HG02623 (cell line): ENCODE results near the gene MEGF11.

Source experiments
- ATAC-seq: cut with Tn5 transposase; IDR thresholded peaks from one replicate; pipeline ENCODE4 v1.9.1; 2021; ENCODE audit warnings: moderate library complexity; ENCODE audit not compliant: unreplicated experiment

MEGF11 gene

DNA sequence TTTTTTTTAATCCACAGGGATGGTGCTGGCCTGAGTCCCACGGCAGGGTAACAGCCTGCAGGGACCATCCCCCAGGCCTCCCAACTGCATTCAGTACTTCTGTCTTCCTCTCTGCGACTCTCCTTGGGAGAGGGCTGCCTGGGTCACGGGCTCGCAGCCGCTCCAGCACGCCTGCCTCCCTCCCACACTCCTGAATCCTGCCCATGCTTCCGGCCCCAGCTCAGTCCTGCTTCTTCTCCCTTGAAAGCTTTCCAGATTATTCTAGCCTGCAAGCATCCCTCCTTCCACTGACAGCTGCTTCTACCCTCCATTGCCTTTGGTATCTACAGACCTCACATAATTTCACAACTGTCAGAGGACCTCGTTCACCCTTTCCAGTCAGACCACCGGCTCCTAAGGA lies 32.4 kb downstream of the MEGF11 start:
- no peak for ATAC-seq

DNA sequence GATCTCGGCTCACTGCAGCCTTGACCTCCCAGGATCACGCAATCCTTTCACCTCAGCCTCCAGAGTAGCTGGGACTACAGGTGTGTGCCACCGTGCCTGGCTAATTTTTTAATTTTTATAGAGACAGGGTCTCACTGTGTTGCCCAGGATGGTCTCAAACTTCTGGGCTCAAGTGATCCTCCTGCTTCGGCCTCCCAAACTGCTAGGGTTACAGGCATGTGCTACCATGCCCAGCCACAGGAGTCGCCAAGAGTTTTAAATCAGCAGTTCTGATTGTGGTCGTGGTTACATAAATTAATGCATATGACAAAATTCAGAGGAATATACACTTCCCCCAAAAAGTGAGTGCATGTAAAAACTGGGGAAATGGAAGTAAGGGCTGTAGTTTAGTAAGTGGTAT lies 32.9 kb downstream of the MEGF11 start:
- no peak for ATAC-seq

DNA sequence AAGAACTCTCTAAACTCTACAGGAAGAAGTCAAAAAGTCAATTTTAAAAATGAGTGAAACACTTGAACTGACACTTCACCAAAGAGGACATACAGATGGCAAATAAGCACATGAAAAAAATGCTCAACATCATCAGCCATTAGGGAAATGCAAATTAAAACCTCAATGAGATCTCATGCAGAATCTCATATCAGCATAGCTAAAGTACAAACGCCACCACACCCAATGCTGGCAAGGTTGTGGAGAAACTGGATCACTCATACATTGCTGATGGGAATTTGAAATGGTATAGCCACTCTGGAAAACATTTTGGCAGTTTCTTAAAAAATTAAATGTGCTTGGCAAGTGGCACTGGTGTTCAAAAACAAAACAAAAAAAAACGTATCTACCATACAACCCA lies 34.2 kb downstream of the MEGF11 start:
- ATAC-seq = no peak

DNA sequence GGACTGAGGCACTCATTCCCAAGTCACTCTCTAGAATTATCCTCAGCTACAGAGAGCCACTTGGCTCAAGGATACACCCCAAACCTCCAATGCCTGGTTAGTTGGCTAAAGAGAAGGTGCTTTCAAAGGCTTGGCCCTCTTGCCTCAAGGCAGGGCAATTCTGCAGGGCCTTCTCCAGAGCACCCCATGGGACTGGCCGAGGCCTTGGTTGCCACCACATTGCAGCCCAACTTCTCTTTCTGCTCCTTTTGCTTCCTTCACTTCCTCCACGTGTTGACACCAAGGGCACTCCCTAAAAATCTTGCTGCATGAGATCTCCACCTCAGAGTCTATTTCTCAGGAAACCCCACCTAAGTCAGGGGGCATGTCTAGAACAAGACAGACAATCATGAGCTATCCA lies 36.7 kb downstream of the MEGF11 start:
- ATAC-seq = no peak

DNA sequence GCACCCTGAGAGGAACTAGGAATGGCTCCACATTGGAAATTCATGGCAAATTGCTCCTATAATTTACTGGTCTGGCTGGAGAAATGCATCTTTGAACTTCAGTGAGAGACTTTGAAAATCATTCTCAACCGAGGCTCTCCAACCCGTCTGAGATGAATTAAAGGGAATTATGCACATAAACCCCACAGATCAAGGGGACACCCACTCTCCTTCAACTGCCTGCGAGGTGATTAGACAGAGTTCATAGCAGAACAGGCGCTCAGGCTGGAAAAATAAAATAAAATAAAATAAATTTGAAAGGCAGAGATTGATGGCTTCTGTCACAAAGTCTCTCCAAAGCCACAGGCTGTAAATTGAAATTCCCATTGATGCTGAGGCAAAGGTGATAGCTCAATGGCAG lies 37.7 kb downstream of the MEGF11 start:
- ATAC-seq = no peak

DNA sequence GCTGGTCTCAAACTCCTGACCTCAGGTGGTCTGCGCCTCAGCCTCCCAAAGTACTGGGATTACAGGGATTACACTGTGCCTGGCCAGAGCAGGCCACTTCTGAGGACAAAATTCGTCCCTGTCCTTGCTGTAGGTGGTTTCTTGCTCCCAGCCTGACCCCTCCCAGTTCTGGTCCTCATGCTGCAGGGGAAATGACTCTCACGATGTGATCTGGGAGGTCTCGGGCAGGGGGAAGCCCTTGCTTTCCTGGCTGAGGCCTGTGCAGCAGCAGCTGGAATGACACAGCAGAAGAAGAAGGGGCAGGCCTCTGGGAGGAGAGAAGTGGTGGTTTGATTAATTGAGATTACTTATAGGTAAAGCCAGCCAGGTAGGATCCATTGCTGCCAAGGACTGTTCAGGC lies 39.3 kb downstream of the MEGF11 start:
- no peak for ATAC-seq

DNA sequence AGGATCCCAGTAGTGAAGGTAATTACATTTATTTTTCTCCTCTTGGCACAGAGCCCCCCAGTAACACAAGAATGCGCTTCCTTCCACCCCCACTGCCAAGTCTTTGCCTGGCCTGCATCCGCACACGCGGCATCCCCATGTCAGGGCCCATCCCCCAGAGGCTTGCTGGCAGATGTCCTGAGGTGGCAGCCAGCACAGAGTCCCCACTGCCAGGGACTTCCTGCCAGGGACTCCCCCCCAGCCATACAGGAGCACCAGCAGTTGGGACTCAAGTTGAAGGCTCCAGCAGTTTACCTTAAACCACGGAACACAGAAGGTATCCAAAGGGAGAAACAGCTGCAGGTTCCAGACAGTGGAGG lies 41.0 kb downstream of the MEGF11 start:
- no peak for ATAC-seq

DNA sequence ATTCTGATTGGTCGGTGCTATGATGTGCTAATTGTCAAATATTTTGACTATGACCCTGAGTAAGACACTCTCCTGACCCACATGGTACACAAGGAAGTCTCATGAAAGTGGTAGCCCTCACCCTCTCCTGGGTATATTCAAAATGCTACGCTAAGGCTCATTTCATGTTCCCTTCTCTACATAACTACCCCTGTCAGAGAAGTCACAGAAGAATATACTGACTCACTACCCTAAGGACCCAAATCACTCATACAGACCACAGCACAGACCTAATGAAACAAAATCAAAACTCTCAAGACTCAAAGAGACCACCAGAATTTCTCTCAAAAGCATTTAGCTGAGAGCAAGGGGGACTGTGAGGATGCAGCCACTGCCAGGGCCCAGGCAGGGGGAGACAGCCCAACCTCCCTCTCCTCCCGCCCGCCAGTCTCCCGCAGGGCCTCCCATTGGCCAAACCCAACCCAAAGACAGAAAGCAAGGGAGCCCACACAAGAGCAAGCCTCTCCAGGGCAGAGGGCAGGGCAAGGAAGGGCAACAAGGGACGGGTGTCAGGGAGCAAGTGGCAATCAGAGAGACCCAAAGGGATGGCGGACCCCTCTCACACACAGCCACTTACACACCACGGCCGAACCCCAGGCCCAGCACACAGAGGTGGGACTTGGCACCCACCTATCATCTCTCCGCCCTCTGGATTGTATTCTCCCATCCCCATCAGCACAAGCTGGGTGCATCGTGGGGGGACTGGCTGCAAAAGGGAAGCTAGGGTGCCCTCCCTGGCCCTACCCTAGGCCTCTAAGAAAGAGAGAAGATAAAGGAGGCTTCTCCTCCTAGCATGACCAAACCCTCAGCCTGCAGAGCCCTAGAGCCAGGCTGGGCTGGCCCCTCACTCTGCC lies 41.6 kb downstream of the MEGF11 start:
- no peak for ATAC-seq

DNA sequence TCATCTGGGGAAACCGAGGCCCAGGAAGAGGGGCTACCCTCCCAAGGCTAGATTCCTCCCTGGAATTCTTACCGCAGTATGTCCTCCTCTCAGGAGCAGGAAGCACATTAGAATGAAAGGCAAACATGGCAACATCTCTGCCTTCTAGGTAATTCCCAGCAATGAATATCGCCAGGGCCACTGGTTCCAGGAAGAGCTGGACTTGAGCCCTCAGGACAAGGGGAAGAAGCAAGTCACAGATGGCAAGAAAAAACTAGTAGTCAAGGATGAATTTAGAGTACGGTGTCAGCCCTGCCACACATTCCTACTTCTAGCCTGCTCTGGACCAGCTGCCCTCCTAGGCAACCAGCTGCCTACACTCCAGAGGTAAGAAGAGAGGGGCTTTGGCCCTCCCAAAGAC lies 42.9 kb downstream of the MEGF11 start:
- no peak for ATAC-seq

DNA sequence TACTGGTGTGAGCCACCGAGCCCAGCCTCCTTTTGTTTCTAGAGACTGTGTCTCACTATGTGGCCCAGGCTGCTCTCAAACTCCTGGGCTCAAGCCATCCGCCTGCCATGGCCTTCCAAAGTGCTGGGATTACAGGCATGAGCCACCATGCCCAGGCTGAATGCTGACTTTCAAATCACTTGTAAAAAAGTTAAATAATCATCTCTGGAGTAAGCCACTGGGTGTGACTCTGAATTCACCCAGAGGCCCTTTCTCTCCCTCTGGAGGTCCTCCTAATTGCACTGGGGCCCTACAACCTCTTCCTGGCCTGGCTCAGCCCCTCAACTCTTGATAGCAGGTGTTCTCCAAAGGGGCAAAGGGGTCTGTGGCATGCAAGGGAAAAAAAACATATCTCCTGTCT lies 54.8 kb downstream of the MEGF11 start:
- no peak for ATAC-seq

DNA sequence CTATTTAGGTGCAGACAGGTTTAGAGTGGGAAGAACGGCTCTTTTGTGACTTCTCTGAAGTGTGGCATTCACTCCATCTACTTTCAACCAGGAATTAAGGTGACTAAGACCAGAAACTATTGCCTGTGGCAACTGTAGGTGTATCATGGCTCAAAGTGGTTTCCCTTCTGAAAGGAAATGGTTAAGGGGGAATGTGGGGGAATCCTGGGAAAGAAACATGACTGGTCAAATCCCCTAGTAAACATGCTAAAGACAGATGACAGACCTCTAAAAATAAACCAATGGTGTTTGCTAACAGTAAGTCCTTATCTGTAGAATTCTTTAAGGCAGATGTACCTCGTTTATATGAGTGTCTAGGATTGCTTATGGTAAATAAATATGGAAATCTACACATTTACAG lies 56.9 kb downstream of the MEGF11 start:
- no peak for ATAC-seq

DNA sequence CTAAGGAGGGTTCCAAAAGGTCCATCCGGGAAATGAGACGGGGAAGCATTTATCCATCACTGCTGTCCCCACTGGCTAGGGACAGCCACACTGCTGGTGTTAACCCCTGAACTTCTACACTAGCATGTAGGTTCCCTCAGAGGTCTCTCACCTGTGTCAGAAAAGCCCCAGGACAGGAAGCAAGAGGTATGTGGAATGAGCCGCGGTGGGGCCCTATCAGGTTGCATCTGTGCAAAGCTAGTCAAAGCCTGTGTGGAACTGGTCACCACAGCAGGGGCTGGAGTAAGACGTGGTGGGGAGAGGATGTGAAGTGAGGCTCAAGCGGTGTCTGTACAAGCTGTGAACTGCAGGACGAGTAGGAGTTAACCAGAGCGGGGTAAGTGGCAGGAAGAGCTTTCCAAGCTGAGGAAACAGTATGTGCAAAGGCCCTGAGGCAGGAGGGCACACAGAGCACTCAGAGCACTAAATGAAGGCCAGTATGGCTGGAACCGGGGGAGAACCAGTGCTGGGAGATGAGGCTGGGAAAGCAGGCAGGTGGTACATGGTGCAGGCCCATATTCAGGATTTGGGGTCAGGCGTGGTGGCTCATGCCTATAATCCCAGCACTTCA lies 57.8 kb downstream of the MEGF11 start:
- no peak for ATAC-seq

DNA sequence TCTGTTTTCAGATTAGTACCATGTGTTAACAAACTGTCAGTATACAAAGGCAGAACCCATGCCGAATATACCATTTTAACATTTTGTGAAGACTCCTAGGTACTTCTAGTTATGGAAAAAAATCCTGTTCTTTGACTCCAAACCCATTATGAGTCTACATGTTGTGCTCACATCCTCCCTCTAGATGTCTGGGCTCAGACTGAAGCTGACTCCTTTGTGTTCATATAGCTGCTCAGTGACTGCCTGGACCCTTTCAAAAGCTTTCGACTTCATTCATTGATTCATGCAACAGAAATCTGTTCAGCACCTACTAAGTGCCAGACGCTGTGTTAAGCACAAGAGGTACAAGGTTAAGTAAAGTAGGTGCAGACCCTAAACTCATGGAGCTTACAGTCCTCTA lies 60.5 kb downstream of the MEGF11 start:
- no peak for ATAC-seq

DNA sequence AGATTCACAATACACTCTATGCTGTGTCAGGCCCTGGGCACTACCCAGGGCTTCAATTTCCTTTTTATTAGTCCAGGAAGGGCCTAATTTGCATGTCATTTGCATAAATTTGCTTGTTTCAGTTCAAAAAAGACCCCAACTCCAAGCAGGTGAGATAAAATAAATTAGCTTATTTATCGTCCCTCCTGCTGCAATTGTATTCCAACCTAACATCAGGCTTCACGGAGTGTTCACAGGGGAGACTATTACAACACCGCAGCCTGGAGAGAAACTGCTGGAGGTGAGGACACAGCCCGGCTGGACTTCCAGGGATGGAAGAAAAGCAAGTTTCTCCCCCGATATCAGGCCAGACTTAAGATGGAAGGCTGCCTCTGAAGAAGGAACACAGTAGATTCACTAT lies 62.8 kb downstream of the MEGF11 start:
- ATAC-seq = no peak

DNA sequence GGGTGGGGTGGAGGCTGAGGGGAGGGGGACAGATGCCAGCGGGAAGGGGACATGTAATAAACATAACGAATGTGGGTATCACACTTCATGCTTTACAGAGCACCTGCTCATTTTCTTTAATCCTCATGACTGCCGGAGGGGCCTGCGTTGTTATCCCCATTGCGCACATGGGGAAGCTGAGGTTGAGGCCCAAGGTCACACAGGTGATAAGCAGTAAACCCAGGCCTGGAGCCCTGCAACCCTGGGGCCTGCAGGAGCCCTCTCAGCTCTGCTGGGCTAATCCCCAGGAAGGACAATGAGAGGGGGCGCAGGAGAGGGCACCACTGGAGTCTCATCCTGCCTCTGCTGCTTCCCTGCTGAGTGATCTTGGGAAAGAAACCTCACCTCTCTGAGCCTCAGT lies 64.3 kb downstream of the MEGF11 start:
- ATAC-seq = no peak

DNA sequence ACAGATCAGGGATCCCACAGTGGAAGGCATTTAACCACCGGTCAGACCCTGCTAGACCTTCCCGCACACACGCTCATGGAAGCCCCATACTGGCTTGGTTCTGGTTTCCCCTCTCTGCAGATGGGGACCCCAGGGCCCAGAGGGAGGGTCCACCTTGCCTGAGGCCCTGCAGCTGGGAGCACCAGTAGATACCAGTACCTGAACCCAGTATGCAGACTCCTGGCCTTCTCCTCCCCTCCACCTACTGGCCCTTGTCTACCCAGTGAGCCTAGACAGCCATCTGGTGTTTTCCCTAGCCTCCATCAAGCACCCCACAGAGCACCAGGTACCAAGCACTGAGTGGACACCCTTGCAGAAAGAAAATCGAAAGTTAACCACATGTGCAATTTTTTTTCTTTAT lies 65.1 kb downstream of the MEGF11 start:
- no peak for ATAC-seq

DNA sequence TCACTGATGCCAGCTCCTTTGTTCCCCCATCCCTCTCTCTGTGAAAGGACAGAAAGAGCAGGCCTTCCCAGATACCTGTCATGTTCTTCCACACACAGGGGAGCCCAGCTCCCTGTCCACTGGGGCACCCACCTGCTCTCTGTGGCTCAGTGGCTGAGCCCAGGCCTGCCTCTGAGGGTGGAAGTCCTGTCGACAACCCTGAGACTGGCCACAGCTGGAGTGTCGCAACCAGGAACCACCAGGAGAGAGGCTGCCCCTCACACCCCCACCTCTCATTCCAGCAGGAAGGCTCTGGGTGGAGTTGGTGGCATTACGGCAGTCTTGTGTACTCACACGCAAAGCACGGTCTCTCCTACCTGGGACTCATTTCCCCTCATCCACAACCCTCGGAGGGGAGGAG lies 66.3 kb downstream of the MEGF11 start:
- ATAC-seq = no peak

DNA sequence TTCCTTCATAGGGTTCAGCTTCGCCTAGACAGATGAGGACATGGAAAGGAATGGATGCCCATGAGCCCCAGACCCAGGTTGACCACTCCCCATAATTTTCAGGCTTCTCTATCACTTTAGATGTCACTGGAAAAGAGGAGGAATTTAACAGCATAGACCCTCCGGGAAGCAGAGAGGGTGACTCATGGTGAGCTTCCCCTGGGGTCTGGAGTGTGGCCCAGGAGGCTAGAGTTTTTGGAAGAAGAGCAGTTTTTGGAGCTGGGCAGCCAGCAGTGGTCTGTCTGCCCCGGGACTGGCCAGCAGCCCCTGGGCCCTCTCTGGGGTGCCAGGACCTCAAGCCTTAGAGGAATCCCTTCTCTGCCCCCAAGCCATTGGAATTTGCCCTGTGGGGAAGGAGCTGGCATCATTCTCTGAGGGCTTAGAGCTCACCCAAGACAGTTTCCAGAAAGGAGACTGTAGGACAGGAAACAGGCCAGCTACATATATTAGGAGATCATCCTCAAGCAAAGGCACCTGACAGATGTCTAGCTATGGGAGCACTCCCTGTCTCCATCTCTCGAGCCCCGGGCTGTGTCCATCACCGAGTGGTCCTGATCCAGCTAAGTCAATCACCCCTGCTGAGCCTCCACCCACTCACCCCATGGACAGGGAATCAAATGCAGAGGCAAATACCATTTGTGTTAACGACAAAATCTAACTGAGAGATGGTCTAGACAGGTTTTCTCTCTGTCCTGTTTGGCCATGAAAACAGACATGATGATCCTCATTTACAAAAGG lies 67.3 kb downstream of the MEGF11 start:
- no peak for ATAC-seq

DNA sequence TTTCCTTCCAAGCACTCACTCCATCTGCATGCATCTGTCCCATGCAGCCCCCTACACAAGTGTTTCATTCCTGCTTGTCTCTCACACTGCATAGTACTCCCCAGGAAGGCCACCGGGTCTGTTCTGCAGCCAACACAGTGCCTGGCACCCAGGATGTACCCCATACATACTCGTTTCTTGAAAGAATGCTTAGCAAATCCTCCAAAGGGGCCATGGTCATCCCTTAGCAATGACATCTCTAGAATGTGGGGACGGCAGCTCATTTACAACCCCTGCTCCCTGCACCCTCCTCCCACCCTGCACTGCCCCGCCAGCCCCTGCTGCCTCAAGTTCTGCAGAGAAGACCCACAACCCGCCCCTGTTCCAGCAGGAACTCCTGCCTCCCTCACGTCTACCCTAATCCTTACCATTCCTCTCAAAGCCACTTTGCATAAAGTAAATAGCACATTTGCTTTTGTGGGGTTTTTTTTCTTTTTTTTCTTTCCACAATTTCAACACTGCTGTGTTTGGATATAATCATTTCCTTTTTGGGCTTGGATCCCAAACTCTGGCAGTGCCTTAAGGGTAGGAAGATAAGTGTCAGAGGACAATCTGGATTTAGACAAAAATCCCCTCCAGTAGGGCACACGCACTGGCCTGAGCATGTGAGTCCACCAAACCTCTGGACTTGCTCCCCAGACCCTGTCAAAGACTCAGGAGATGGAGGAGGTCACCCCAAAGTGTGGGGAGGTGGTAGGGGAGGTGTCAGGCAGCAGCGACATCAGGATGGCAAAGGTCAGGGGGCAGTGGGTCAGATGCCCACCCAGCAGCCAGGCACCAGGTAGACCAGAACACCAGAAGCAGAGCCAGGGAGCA lies 68.4 kb downstream of the MEGF11 start:
- no peak for ATAC-seq

DNA sequence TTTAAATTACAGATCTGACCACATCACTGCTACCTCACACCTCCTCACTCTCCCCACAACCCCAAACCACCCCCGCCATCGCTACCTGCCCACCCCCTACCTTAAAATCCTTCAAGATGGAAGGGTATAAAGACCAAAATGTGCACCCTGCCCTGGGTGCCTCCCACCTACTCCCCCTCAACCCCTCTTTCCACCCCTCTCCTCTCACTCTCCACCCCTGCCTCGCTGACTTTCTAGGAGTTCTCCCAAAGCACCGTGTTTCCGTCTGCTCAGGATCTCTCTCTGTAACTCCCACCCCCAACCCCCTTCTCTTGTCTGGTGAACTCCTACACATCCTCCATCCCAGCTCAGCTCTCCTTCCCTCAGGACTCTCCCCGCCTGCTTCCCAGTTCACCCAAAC lies 69.1 kb downstream of the MEGF11 start:
- no peak for ATAC-seq

DNA sequence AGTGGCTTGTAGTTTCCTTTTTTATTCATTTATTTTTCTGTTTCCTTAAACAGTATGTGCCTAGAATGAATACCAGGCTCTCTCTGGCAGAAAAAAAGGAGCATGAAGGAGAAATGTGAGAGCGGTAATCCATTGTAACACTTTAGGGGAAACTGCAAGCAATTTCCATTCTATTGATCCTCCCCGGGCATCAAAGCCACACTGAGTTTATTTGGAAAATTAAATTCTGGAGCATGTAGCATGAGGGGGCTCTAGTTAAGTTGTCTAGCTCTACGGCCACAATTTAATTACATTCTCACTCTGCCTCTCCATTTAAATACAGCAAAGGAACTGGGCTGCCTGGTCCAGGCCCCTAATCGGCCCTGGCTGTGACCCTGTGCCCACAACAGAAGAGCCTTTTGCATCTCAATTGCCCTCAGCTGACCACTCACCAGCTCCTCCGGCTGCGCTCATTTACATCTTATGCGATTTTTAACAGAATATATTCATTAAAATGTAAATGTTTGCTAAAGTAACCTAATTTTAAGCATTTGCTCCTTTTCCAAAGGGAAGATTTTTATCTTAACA lies 72.9 kb downstream of the MEGF11 start:
- no peak for ATAC-seq
